Endodermal cell (in vitro differentiated cells): ENCODE measurements around the gene HOXC12. TPM values are rescaled to one million over a fixed set of nuclear protein-coding genes. Genes with fewer than 3 reads are reported as not detected.

Experiments used
- DNase-seq: peaks from one replicate; pipeline ENCODE4 v3.0.0-alpha.2; 2017
- H3K27ac ChIP-seq: 2 replicates; pipeline ENCODE4 v1.5.1; 2013; ENCODE audit warnings: mild to moderate bottlenecking, low read depth, low read length, moderate library complexity
- H3K27me3 ChIP-seq: 2 replicates; pipeline ENCODE4 v1.6.1; 2013; ENCODE audit warnings: mild to moderate bottlenecking, low read length, moderate library complexity; ENCODE audit not compliant: insufficient read depth, control insufficient read depth, poor library complexity, severe bottlenecking
- H3K36me3 ChIP-seq: 2 replicates; pipeline ENCODE4 v1.7.0; 2013; ENCODE audit warnings: mild to moderate bottlenecking, low read length, moderate library complexity; ENCODE audit not compliant: control insufficient read depth, insufficient read depth
- H3K4me1 ChIP-seq: one replicate; pipeline ENCODE4 v1.7.0; 2013; ENCODE audit warnings: low read length; ENCODE audit not compliant: control insufficient read depth, insufficient read depth
- H3K4me3 ChIP-seq: 2 replicates; pipeline ENCODE4 v1.5.1; 2013; ENCODE audit warnings: mild to moderate bottlenecking, low read length, moderate library complexity
- H3K9ac ChIP-seq: 2 replicates; pipeline ENCODE4 v1.6.1; 2013; ENCODE audit warnings: mild to moderate bottlenecking, low read length, moderate library complexity; ENCODE audit not compliant: poor library complexity, severe bottlenecking; ENCODE audit errors: extremely low read depth
- H3K9me3 ChIP-seq: 2 replicates; pipeline ENCODE4 v1.6.1; 2013; ENCODE audit warnings: mild to moderate bottlenecking, low read length, moderate library complexity; ENCODE audit not compliant: control insufficient read depth
- H3K27ac Mint-ChIP-seq: 2 replicates; pipeline ENCODE4 v1.8.0; 2020; ENCODE audit warnings: mixed read lengths
- H3K27me3 Mint-ChIP-seq: 2 replicates; pipeline ENCODE4 v1.8.0; 2021; ENCODE audit warnings: mild to moderate bottlenecking, mixed read lengths; ENCODE audit not compliant: insufficient read depth
- H3K36me3 Mint-ChIP-seq: 2 replicates; pipeline ENCODE4 v1.8.0; 2020; ENCODE audit warnings: low read depth, mixed read lengths
- H3K4me1 Mint-ChIP-seq: 2 replicates; pipeline ENCODE4 v1.8.0; 2020; ENCODE audit warnings: mixed read lengths
- H3K4me3 Mint-ChIP-seq: 2 replicates; pipeline ENCODE4 v1.8.0; 2020; ENCODE audit warnings: mild to moderate bottlenecking, moderate library complexity, mixed read lengths
- H3K9me3 Mint-ChIP-seq: 2 replicates; pipeline ENCODE4 v1.8.0; 2020; ENCODE audit warnings: mild to moderate bottlenecking, mixed read lengths
- WGBS, 2 experiments: methylation state at CpG; one replicate each; pipeline versions ENCODE4 v1.1.5 to v1.1.7; 2013; ENCODE audit warnings: missing lambda C conversion rate in 2 of 2, mixed read lengths in 1 of 2; ENCODE audit not compliant: insufficient coverage in 1 of 2, insufficient read length in 1 of 2; 5-methylcytosine and 5-hydroxymethylcytosine counted together
- total RNA-seq, 2 donors: library from RNA; stranded (reverse); fragmentation: NEBNext Ultra II Directional in 1 of 2; extraction: Animal tissue kit (Norgen Biotek cat#: 25700) in 1 of 2; gene quantifications; 2 replicates in 1 of 2; 3 replicates in 1 of 2; pipeline ENCODE4 v1.2.1, GENCODE V29; 2021
- TF ChIP-seq, protein P1 (sequence below): fragments of 200-600 bp; sonication (generic); conservative IDR thresholded peaks from 2 replicates; pipeline ENCODE4 v1.5.0; 2021; ENCODE audit warnings: antibody characterized with exemption, mild to moderate bottlenecking

Gene HOXC12
- total RNA-seq, 2 donors from 2014 or later, result not detected

GRCh38 chr12:53986686-53987483 lies 32.2 kb downstream of the HOXC12 start:
- Histone ChIP-seq H3K9me3 (peaks cover 8% of the 10 kb centered on the region), H3K36me3 (no peaks in the 10 kb centered on the region), H3K27ac (no peak overlapping the region), H3K4me1 (no peaks in the 10 kb centered on the region), H3K9ac (no peak overlapping the region), H3K4me3 (no peak overlapping the region), H3K27me3 (peaks cover 100% of the 10 kb centered on the region)
- no peak overlapping the region for H3K4me3 Mint-ChIP-seq
- no peaks in the 10 kb centered on the region for H3K4me1 Mint-ChIP-seq
- TF ChIP-seq, protein P1, sequence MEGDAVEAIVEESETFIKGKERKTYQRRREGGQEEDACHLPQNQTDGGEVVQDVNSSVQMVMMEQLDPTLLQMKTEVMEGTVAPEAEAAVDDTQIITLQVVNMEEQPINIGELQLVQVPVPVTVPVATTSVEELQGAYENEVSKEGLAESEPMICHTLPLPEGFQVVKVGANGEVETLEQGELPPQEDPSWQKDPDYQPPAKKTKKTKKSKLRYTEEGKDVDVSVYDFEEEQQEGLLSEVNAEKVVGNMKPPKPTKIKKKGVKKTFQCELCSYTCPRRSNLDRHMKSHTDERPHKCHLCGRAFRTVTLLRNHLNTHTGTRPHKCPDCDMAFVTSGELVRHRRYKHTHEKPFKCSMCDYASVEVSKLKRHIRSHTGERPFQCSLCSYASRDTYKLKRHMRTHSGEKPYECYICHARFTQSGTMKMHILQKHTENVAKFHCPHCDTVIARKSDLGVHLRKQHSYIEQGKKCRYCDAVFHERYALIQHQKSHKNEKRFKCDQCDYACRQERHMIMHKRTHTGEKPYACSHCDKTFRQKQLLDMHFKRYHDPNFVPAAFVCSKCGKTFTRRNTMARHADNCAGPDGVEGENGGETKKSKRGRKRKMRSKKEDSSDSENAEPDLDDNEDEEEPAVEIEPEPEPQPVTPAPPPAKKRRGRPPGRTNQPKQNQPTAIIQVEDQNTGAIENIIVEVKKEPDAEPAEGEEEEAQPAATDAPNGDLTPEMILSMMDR, result no peak
- 51 to 54% methylated on average over 8 to 21 of the region's 21 CpGs for WGBS, 2 experiments
- DNase-seq, result no peak
- H3K9me3 Mint-ChIP-seq, result peaks cover 16% of the 10 kb centered on the region
- no peak overlapping the region for H3K27ac Mint-ChIP-seq
- H3K27me3 Mint-ChIP-seq, result peaks cover 100% of the 10 kb centered on the region
- H3K36me3 Mint-ChIP-seq, result no peaks in the 10 kb centered on the region

DNA sequence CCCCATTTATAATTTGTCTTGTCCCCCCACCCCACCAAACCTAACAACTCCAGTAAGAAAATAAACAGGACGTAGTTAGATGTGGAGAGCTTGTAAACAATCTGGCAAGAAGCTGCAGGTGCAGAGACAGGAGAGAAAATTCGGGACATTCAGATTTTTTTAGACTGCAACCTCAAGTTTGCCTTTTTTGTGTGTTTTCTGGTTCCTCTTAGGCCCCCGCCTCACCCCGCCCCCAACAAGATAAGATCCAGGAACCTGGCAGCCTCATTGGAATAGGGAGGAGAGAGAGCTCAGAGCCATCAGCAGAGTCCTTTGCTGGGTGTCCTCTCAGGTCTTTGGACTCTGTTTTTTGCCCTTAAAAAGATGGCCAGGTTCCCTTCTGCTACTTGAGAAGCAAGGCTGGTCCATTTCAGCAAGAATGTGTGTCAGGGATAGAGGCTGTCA lies 33.1 kb downstream of the HOXC12 start:
- no peak overlapping the region for H3K4me3 ChIP-seq
- no peak for DNase-seq
- peaks cover 8% of the 10 kb centered on the region for H3K9me3 ChIP-seq
- H3K9me3 Mint-ChIP-seq, result peaks cover 16% of the 10 kb centered on the region
- TF ChIP-seq, protein P1, result no peak
- H3K36me3 Mint-ChIP-seq, result no peaks in the 10 kb centered on the region
- H3K4me1 Mint-ChIP-seq, result no peaks in the 10 kb centered on the region
- no peak overlapping the region for H3K27ac Mint-ChIP-seq
- no peaks in the 10 kb centered on the region for H3K36me3 ChIP-seq
- no peak overlapping the region for H3K9ac ChIP-seq
- H3K27me3 Mint-ChIP-seq, result peaks cover 100% of the 10 kb centered on the region
- no peak overlapping the region for H3K27ac ChIP-seq
- H3K4me3 Mint-ChIP-seq, result no peak overlapping the region
- no peaks in the 10 kb centered on the region for H3K4me1 ChIP-seq
- 21 to 29% methylated on average over 1 to 4 of the region's 4 CpGs for WGBS, 2 experiments
- peaks cover 100% of the 10 kb centered on the region for H3K27me3 ChIP-seq

- Histone ChIP-seq H3K9ac (no peak overlapping the region), H3K27me3 (peaks cover 100% of the 10 kb centered on the region), H3K4me1 (no peaks in the 10 kb centered on the region), H3K27ac (no peak overlapping the region), H3K9me3 (peaks cover 8% of the 10 kb centered on the region), H3K36me3 (no peaks in the 10 kb centered on the region), H3K4me3 (no peak overlapping the region)
- 12 to 14% methylated on average over 1 to 5 of the region's 5 CpGs for WGBS, 2 experiments
- H3K4me1 Mint-ChIP-seq, result no peaks in the 10 kb centered on the region
- DNase-seq, result no peak
- H3K4me3 Mint-ChIP-seq, result no peak overlapping the region
- H3K27ac Mint-ChIP-seq, result no peak overlapping the region
- TF ChIP-seq, protein P1, result no peak
- H3K36me3 Mint-ChIP-seq, result no peaks in the 10 kb centered on the region
- H3K27me3 Mint-ChIP-seq, result peaks cover 100% of the 10 kb centered on the region
- peaks cover 11% of the 10 kb centered on the region for H3K9me3 Mint-ChIP-seq
Measured at GRCh38 chr12:53988541-53989226, 34.0 kb downstream of the HOXC12 start.
